GM12801 (cell line): ENCODE data around the gene NFS1.

ENCODE experiments used
- CTCF ChIP-seq: IDR thresholded peaks from one replicate; pipeline ENCODE4 v1.5.1; 2011; ENCODE audit warnings: control low read depth; ENCODE audit not compliant: insufficient read length; ENCODE audit errors: extremely low read depth

Gene NFS1

GRCh38 chr20:35660122-35660937, 38.8 kb downstream of the NFS1 start:
- TF ChIP-seq CTCF: no peak

GRCh38 chr20:35657271-35657670, 41.9 kb downstream of the NFS1 start:
- no peak for TF ChIP-seq CTCF

- TF ChIP-seq CTCF: no peak
Measured at GRCh38 chr20:35654415-35654814, 44.7 kb downstream of the NFS1 start.

GRCh38 chr20:35653893-35654292, 45.3 kb downstream of the NFS1 start:
- TF ChIP-seq CTCF: no peak

- TF ChIP-seq CTCF: no peak
Measured at GRCh38 chr20:35653430-35653734, 45.8 kb downstream of the NFS1 start.

GRCh38 chr20:35652641-35653429, 46.3 kb downstream of the NFS1 start:
- no peak for TF ChIP-seq CTCF

GRCh38 chr20:35651958-35652357, 47.2 kb downstream of the NFS1 start:
- no peak for TF ChIP-seq CTCF
